ENCODE results near the gene PXDN. TPM values are rescaled to one million over a fixed set of nuclear protein-coding genes. Genes with fewer than 3 reads are reported as not detected.

PXDN gene
- 0.04 TPM for polyA plus RNA-seq (2012; ENCODE audit: missing spikeins)

- TF ChIP-seq POLR2A (IDR thresholded peaks at IDR 0.05; ENCODE audit: low read depth, low read length) = no peak
- TF ChIP-seq POLR2AphosphoS5 (IDR thresholded peaks at IDR 0.05; ENCODE audit: low read depth, low read length) = no peak
- TF ChIP-seq TAF1 (IDR thresholded peaks at IDR 0.05; ENCODE audit: borderline replicate concordance, low read depth, low read length) = no peak
- FAIRE-seq (no peak), DNase-seq (ENCODE audit: insufficient read length) (no peak)
These were observed at the start of gene PXDN for GRCh38 chr2:1744446-1745170. Gene PXDN (minus strand): TSS chr2:1744515. CDS start chr2:1744455, 60 bp downstream.

GRCh38 chr2:1793868-1794445, 49.6 kb upstream of the PXDN start:
- FAIRE-seq = no peak
- TF ChIP-seq POLR2A (IDR thresholded peaks at IDR 0.05; ENCODE audit: low read depth, low read length) (no peak), TAF1 (IDR thresholded peaks at IDR 0.05; ENCODE audit: borderline replicate concordance, low read depth, low read length) (no peak), POLR2AphosphoS5 (IDR thresholded peaks at IDR 0.05; ENCODE audit: low read depth, low read length) (no peak)

DNA sequence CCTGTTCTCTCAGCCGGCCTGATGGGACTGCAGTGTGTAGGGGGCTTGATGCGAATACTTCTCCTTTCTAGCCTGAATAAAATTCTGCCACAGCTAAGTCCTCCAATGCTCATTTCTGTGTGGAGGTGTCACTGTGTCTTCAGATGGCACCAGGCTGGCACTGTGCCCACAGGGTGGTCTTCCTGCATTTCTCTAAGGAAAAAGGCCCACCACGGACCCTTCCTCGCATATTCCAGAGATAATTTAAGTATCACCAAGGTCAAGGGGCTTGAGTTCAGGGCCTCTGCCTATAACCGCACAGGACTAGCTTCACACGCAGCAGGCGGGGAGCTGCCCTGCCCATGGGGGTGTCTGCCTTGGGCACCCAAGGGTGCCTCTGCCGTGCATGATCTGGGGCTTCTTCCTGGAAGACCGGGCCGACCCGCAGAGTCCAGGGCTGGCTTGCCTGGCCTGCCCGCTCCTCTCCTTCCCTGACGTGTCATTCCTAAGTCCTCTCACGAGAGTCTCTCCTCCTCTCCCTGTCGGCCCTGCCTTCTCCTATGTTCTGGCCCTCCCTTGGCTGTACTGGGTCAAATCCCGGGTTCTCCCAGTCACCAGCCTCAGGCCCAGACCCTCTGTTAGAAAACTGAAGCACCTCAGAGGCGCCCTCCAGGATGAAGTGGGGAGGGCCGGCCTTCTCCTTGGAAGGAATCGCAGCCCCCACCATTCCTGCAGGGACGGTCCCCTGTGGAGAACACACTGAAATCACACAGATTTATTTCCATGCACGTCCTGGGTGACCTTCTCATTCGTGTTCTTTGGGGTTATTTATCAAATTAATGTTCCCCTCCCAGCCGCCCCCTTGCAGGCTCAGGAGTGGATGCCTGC, 48.9 kb upstream of the PXDN start:
- FAIRE-seq (no peak), DNase-seq (ENCODE audit: insufficient read length) (no peak)
- no peak for TF ChIP-seq POLR2A (IDR thresholded peaks at IDR 0.05; ENCODE audit: low read depth, low read length)
- no peak for TF ChIP-seq TAF1 (IDR thresholded peaks at IDR 0.05; ENCODE audit: borderline replicate concordance, low read depth, low read length)
- no peak for TF ChIP-seq POLR2AphosphoS5 (IDR thresholded peaks at IDR 0.05; ENCODE audit: low read depth, low read length)

More at GRCh38 chr2:1793868-1794445, 49.6 kb upstream of the PXDN start:
- no peak for DNase-seq (ENCODE audit: insufficient read length)

- FAIRE-seq (no peak), DNase-seq (ENCODE audit: insufficient read length) (no peak)
- TF ChIP-seq POLR2AphosphoS5 (IDR thresholded peaks at IDR 0.05; ENCODE audit: low read depth, low read length) = no peak
- TF ChIP-seq POLR2A (IDR thresholded peaks at IDR 0.05; ENCODE audit: low read depth, low read length) = no peak
- no peak for TF ChIP-seq TAF1 (IDR thresholded peaks at IDR 0.05; ENCODE audit: borderline replicate concordance, low read depth, low read length)
These were observed 47.5 kb upstream of the PXDN start for GRCh38 chr2:1791685-1792435.

DNA sequence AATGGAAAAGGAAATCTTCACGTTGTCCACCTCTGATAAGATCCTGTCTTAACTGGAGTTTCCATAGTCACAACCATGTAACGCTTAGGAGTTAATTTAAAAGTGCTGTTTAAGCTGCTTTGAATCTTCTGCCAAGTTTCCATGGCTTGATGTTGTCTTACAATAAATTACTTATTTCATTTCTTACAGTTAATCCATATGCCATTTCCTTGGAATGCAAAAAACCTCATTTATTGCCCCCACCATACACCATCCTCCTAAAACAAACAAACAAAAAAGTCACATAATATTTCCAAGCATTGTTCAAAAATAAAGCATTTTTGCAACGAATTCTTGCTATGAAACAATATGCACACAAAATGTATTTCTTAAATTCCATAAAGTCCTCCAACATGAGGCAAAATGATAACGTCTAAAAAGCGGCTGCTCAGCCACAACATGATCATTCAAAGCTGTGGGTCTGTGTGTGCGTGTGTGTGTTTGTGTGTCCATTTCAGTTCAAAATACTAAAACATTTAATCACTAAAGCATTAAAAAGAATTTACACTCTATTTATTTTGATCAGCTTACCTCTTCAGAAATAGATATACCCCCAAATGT, 46.8 kb upstream of the PXDN start:
- FAIRE-seq = no peak
- no peak for TF ChIP-seq TAF1 (IDR thresholded peaks at IDR 0.05; ENCODE audit: borderline replicate concordance, low read depth, low read length)
- no peak for TF ChIP-seq POLR2AphosphoS5 (IDR thresholded peaks at IDR 0.05; ENCODE audit: low read depth, low read length)
- TF ChIP-seq POLR2A (IDR thresholded peaks at IDR 0.05; ENCODE audit: low read depth, low read length) = no peak

DNA sequence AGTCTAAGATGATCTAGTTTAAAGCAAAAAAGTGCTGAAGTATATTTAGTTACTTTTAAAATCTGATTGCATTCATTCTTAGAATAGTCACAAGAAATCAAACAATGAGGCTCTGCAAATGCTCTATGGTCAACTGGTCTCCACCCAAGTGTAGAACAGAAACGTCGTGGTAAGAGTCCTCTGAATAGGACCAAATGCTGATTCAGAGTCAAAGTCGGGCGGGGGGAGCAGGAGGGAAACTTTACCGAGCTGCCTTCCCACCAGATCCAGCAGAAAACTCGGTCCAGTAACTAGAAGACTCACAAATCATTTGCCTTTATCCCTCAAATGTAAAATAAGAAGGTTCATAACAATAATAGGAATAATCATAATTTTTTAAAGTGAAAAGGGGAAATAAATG, 46.2 kb upstream of the PXDN start:
- no peak for FAIRE-seq
- TF ChIP-seq POLR2AphosphoS5 (IDR thresholded peaks at IDR 0.05; ENCODE audit: low read depth, low read length) (no peak), TAF1 (IDR thresholded peaks at IDR 0.05; ENCODE audit: borderline replicate concordance, low read depth, low read length) (no peak), POLR2A (IDR thresholded peaks at IDR 0.05; ENCODE audit: low read depth, low read length) (no peak)
- DNase-seq (ENCODE audit: insufficient read length) = no peak

More for the DNA sequence above, 46.8 kb upstream of the PXDN start:
- no peak for DNase-seq (ENCODE audit: insufficient read length)

- DNase-seq (ENCODE audit: insufficient read length) (no peak), FAIRE-seq (no peak)
- TF ChIP-seq POLR2A (IDR thresholded peaks at IDR 0.05; ENCODE audit: low read depth, low read length) (no peak), TAF1 (IDR thresholded peaks at IDR 0.05; ENCODE audit: borderline replicate concordance, low read depth, low read length) (no peak), POLR2AphosphoS5 (IDR thresholded peaks at IDR 0.05; ENCODE audit: low read depth, low read length) (no peak)
These were observed 45.3 kb upstream of the PXDN start for GRCh38 chr2:1789610-1790009.

GRCh38 chr2:1788478-1788959, 44.2 kb upstream of the PXDN start:
- TF ChIP-seq POLR2A (IDR thresholded peaks at IDR 0.05; ENCODE audit: low read depth, low read length) (no peak), POLR2AphosphoS5 (IDR thresholded peaks at IDR 0.05; ENCODE audit: low read depth, low read length) (no peak), TAF1 (IDR thresholded peaks at IDR 0.05; ENCODE audit: borderline replicate concordance, low read depth, low read length) (no peak)
- FAIRE-seq (no peak), DNase-seq (ENCODE audit: insufficient read length) (no peak)

- FAIRE-seq (no peak), DNase-seq (ENCODE audit: insufficient read length) (no peak)
- TF ChIP-seq POLR2AphosphoS5 (IDR thresholded peaks at IDR 0.05; ENCODE audit: low read depth, low read length) (no peak), TAF1 (IDR thresholded peaks at IDR 0.05; ENCODE audit: borderline replicate concordance, low read depth, low read length) (no peak), POLR2A (IDR thresholded peaks at IDR 0.05; ENCODE audit: low read depth, low read length) (no peak)
These were observed 43.6 kb upstream of the PXDN start for GRCh38 chr2:1787755-1788477.

Data from GM12892 (cell line).